HG03103 (cell line): ENCODE measurements around the gene NMT1.
A peak's percentile ranks its signal among the peaks of the same experiment; 100 is the strongest.

Source experiments
- ATAC-seq: cut with Tn5 transposase; IDR thresholded peaks from one replicate; pipeline ENCODE4 v1.9.1; 2021; ENCODE audit warnings: low read depth; ENCODE audit not compliant: unreplicated experiment

The NMT1 gene

GRCh38 chr17:45131616-45132319 lies 70.7 kb downstream of the NMT1 start:
- no peak for ATAC-seq

- no peak for ATAC-seq
Observed at GRCh38 chr17:45132320-45132571, 71.1 kb downstream of the NMT1 start, which contains the start of gene PLCD3. PLCD3 (minus strand) TSS chr17:45132515; CDS start chr17:45132410, 105 bp downstream.

- no peak for ATAC-seq
Observed at GRCh38 chr17:45132572-45133463, 71.7 kb downstream of the NMT1 start.

- ATAC-seq: peak; percentile 66
Observed at GRCh38 chr17:45135192-45135977, 74.3 kb downstream of the NMT1 start, which contains the start of gene ACBD4. ACBD4 (plus strand) TSS chr17:45135687; CDS start chr17:45136145, 458 bp downstream.

GRCh38 chr17:45135978-45136791 lies 75.1 kb downstream of the NMT1 start:
- ATAC-seq: no peak

GRCh38 chr17:45136846-45137560 lies 75.9 kb downstream of the NMT1 start:
- no peak for ATAC-seq

GRCh38 chr17:45137561-45138305 lies 76.6 kb downstream of the NMT1 start:
- ATAC-seq: no peak

- no peak for ATAC-seq
Observed at GRCh38 chr17:45138911-45139532, 77.9 kb downstream of the NMT1 start.

- no peak for ATAC-seq
Observed at GRCh38 chr17:45139533-45139920, 78.4 kb downstream of the NMT1 start.

- ATAC-seq: no peak
Observed at GRCh38 chr17:45143094-45143670, 82.1 kb downstream of the NMT1 start.

GRCh38 chr17:45143767-45144198 lies 82.7 kb downstream of the NMT1 start:
- ATAC-seq: no peak

- ATAC-seq: no peak
Observed at GRCh38 chr17:45144199-45145034, 83.3 kb downstream of the NMT1 start.

GRCh38 chr17:45145035-45145389 lies 83.9 kb downstream of the NMT1 start:
- ATAC-seq: no peak

GRCh38 chr17:45146166-45146565 lies 85.0 kb downstream of the NMT1 start:
- no peak for ATAC-seq

- ATAC-seq: no peak
Observed at GRCh38 chr17:45146592-45146889, 85.4 kb downstream of the NMT1 start.

- peak; percentile 3 for ATAC-seq
Observed at GRCh38 chr17:45146890-45147580, 85.9 kb downstream of the NMT1 start.
